Measurements from ENCODE around the gene TAOK3.

Gene TAOK3

GRCh38 chr12:118101051-118101450 is 271.7 kb downstream of the TAOK3 start:
- no peaks in the 10 kb centered on the region for H3K27me3 ChIP-seq

More at GRCh38 chr12:118101051-118101450, 271.7 kb downstream of the TAOK3 start:
- Histone ChIP-seq H3K9me3 (no peaks in the 10 kb centered on the region), H3K4me3 (ENCODE audit: low read depth, low read length) (no peak overlapping the region), H3K4me1 (peaks cover 2% of the 10 kb centered on the region; the same call in 1 of the 2 replicates), H3K36me3 (no peaks in the 10 kb centered on the region)
- DNase-seq = no peak
- no peak for TF ChIP-seq CTCF (IDR thresholded peaks at IDR 0.05; ENCODE audit: low read depth, low read length)

All from BE2C (cell line).